SH-SY5Y (cell line): Measurements from ENCODE around the gene USP4.

Source experiments
- GATA2 ChIP-seq: IDR thresholded peaks from 2 replicates; pipeline ENCODE4 v1.6.1; 2011; ENCODE audit warnings: mild to moderate bottlenecking, low read depth, low read length
- GATA3 ChIP-seq: IDR thresholded peaks from 2 replicates; pipeline ENCODE4 v1.6.1; 2011; ENCODE audit warnings: low read depth, mild to moderate bottlenecking, low read length, moderate library complexity

DNA sequence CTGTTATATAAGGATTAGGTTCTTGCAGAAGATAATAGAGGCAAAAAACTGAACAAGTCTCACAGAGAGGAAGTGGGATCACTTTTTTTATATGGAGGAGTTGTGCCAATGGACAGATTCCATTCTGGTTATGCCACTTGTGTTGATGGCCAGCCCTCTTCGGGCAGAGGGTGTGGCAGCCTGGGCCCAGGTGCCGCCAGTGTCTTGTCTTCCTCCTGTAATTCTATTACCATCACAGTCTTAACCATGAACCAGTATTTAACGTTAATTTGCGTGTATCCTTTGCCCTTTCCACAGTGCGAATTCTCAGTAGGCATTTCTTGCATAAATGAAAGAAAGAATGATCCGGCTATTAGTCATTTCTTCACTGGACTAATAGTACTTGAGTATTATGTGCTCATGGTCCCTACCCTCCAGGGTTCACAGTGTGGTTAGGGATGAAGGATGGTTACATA, 7.0 kb upstream of the USP4 start:
- TF ChIP-seq GATA2 (no peak), GATA3 (no peak)
